PC-3 (cell line): ENCODE measurements around the gene EVC. TPM values are rescaled to one million over a fixed set of nuclear protein-coding genes. Genes with fewer than 3 reads are reported as not detected.

ENCODE experiments used
- ATAC-seq: fragments of 200-7000 bp; cut with Tn5 transposase; 2 replicates; pipeline ENCODE4 v1.9.1; 2020; ENCODE audit warnings: mild to moderate bottlenecking, moderate library complexity
- BruUV-seq: library from RNA; stranded (reverse); fragments of 400-500 nt; replicated peaks from 2 replicates; lab custom pipeline; 2021; lab: Mats Ljungman, UMichigan
- CTCF ChIA-PET: fragments of 300-600 bp; sonication (Branson Sonifier 250); formaldehyde crosslinking; loops from one replicate; lab custom pipeline; 2022; ENCODE audit warnings: antibody characterized with exemption; lab: Charles Lee
- POLR2A ChIA-PET: fragments of 300-600 bp; sonication (Branson Sonifier 250); formaldehyde crosslinking; loops from one replicate; lab custom pipeline; 2022; ENCODE audit warnings: antibody characterized with exemption; ENCODE audit not compliant: unreplicated experiment; lab: Charles Lee
- DNase-seq: peaks from one replicate; pipeline ENCODE4 v3.0.0-alpha.2; 2015
- H2AFZ ChIP-seq: fragments of 300-600 bp; sonication (generic); 2 replicates; pipeline ENCODE4 v1.6.0; 2016; ENCODE audit warnings: antibody characterized with exemption, low read length
- H3F3A ChIP-seq: fragments of 300-600 bp; sonication (generic); one replicate; pipeline ENCODE4 v1.6.0; 2017; ENCODE audit warnings: antibody characterized with exemption, low read length, control low read depth, mild to moderate bottlenecking; ENCODE audit not compliant: unreplicated experiment
- H3K27ac ChIP-seq: fragments of 300-600 bp; sonication (generic); 2 replicates; pipeline ENCODE4 v1.5.1; 2016; ENCODE audit warnings: mild to moderate bottlenecking, low read length
- H3K27me3 ChIP-seq: fragments of 300-600 bp; sonication (generic); 2 replicates; pipeline ENCODE4 v1.6.1; 2016; ENCODE audit warnings: low read length, mixed read lengths
- H3K36me3 ChIP-seq: fragments of 300-600 bp; sonication (generic); 2 replicates; pipeline ENCODE4 v1.6.1; 2016; ENCODE audit warnings: low read depth, mixed run types, low read length, mixed read lengths
- H3K4me1 ChIP-seq: fragments of 300-600 bp; sonication (generic); 2 replicates; pipeline ENCODE4 v1.5.1; 2016; ENCODE audit warnings: low read length; ENCODE audit not compliant: insufficient read depth
- H3K4me2 ChIP-seq: fragments of 300-600 bp; sonication (generic); 2 replicates; pipeline ENCODE4 v1.6.0; 2016; ENCODE audit warnings: low read length
- H3K4me3 ChIP-seq: fragments of 300-600 bp; sonication (generic); 2 replicates; pipeline ENCODE4 v1.5.1; 2016; ENCODE audit warnings: mild to moderate bottlenecking, low read length, mixed read lengths
- H3K79me2 ChIP-seq: fragments of 300-600 bp; sonication (generic); 2 replicates; pipeline ENCODE4 v1.6.1; 2017; ENCODE audit warnings: low read length, mixed read lengths
- H3K9ac ChIP-seq: fragments of 300-600 bp; sonication (generic); 2 replicates; pipeline ENCODE4 v1.6.0; 2016; ENCODE audit warnings: mild to moderate bottlenecking, low read length
- H3K9me2 ChIP-seq: fragments of 300-600 bp; sonication (generic); replicated peaks from 2 replicates; pipeline ENCODE4 v1.6.1; 2016; ENCODE audit warnings: mixed run types, low read length, mixed read lengths
- H3K9me3 ChIP-seq: fragments of 300-600 bp; sonication (generic); 2 replicates; pipeline ENCODE4 v1.6.1; 2016; ENCODE audit warnings: low read length, mixed read lengths
- H4K20me1 ChIP-seq: fragments of 300-600 bp; sonication (generic); 2 replicates; pipeline ENCODE4 v1.6.1; 2016; ENCODE audit warnings: low read length, mixed read lengths
- CTCF ChIP-seq: fragments of 300-600 bp; sonication (generic); conservative IDR thresholded peaks from 2 replicates; pipeline ENCODE4 v1.5.1; 2017; ENCODE audit warnings: antibody characterized with exemption, low read depth, mild to moderate bottlenecking, low read length
- EZH2 ChIP-seq: fragments of 300-600 bp; sonication (generic); IDR thresholded peaks from one replicate; pipeline ENCODE4 v1.6.1; 2017; ENCODE audit warnings: antibody characterized with exemption, mild to moderate bottlenecking, low read length; ENCODE audit not compliant: unreplicated experiment
- EZH2phosphoT487 ChIP-seq: fragments of 300-600 bp; sonication (generic); IDR thresholded peaks from 2 replicates; pipeline ENCODE4 v1.6.1; 2018; ENCODE audit warnings: mild to moderate bottlenecking, antibody characterized with exemption, low read length, borderline replicate concordance
- intact Hi-C: fragments of 100-400 bp; cut with micrococcal nuclease; formaldehyde crosslinking; loops from 2 replicates; pipeline ENCODE4 v1.9.0; 2023
- total RNA-seq: library from RNA; depleted of rRNA; stranded (reverse); fragments of >200 nt; gene quantifications from 2 replicates; pipeline ENCODE4 v1.2.3, GENCODE V29; 2014

EVC gene
- total RNA-seq, 1 experiment from 2014 or later = 22.7 TPM

GRCh38 chr4:5710065-5710960, 688 bp upstream of the EVC start:
- peaks cover 11% of the 10 kb centered on the region for H3K36me3 ChIP-seq
- peak; percentile 20 for DNase-seq
- no peaks in the 10 kb centered on the region for H4K20me1 ChIP-seq
- peak overlapping the region; percentile 46 for H3K27ac ChIP-seq
- peaks cover 35% of the 10 kb centered on the region for H3K79me2 ChIP-seq
- peak overlapping the region; percentile 97 for H2AFZ ChIP-seq
- peaks cover 34% of the 10 kb centered on the region for H3K4me1 ChIP-seq
- ATAC-seq = peak; percentile 30
- H3K9me3 ChIP-seq = no peaks in the 10 kb centered on the region
- intact Hi-C loops = loop anchor here (2.0 kb wide), 1 partner anchor 76 kb away; no protein-coding TSS in a partner anchor
- no peaks in the 10 kb centered on the region for H3K9me2 ChIP-seq
- H3F3A ChIP-seq = no peaks in the 10 kb centered on the region
- H3K27me3 ChIP-seq = no peaks in the 10 kb centered on the region
- peak overlapping the region; percentile 68 for H3K4me3 ChIP-seq
- ChIA-PET CTCF (no interaction called here), POLR2A (interaction anchor here (0.6 to 0.7 kb wide), 2 partner anchors 72 to 344 kb away, joined by 4 to 5 read pairs; no protein-coding TSS in a partner anchor)
- TF ChIP-seq CTCF = peak; percentile 40; the same call in 1 of the 2 replicates
- TF ChIP-seq EZH2phosphoT487 = no peak
- peak overlapping the region; percentile 71; the same call in 1 of the 2 replicates for H3K9ac ChIP-seq
- BruUV-seq = TSS peak; percentile 27
- peak overlapping the region; percentile 92 for H3K4me2 ChIP-seq

- BruUV-seq = no TSS peak
- Histone ChIP-seq H3K36me3 (peaks cover 12% of the 10 kb centered on the region), H3K4me1 (peaks cover 34% of the 10 kb centered on the region), H3F3A (no peaks in the 10 kb centered on the region), H3K79me2 (peaks cover 48% of the 10 kb centered on the region), H3K9me2 (no peaks in the 10 kb centered on the region), H2AFZ (no peak overlapping the region), H3K27me3 (no peaks in the 10 kb centered on the region), H4K20me1 (no peaks in the 10 kb centered on the region), H3K9ac (peak overlapping the region; percentile 71), H3K27ac (peak overlapping the region; percentile 68), H3K4me2 (peak overlapping the region; percentile 94), H3K9me3 (no peaks in the 10 kb centered on the region), H3K4me3 (peak overlapping the region; percentile 71)
- ATAC-seq (peak; percentile 14), DNase-seq (peak; percentile 25)
- TF ChIP-seq CTCF = no peak
- TF ChIP-seq EZH2phosphoT487 = no peak
- TF ChIP-seq EZH2 = no peak
- CTCF ChIA-PET = no interaction called here
- POLR2A ChIA-PET = no interaction called here
- intact Hi-C loops = loop anchor here (2.0 kb wide), 1 partner anchor 75 kb away; no protein-coding TSS in a partner anchor
These were observed 631 bp downstream of the EVC start for GRCh38 chr4:5711479-5712184.
